ENCODE results near the gene CAMSAP1. TPM values are rescaled to one million over a fixed set of nuclear protein-coding genes. Genes with fewer than 3 reads are reported as not detected.

CAMSAP1 gene
- total and polyA plus RNA-seq, 2 donors (not counting 1 experiment from before 2014, with no cell fraction given), result 6.6 to 31.0 TPM

GRCh38 chr9:135946392-135946994 is 39.1 kb upstream of the CAMSAP1 start:
- Histone ChIP-seq H3K79me2 (ENCODE audit: control insufficient read depth, insufficient read depth, low read length) (peaks cover 2% of the 10 kb centered on the region), H3K27me3 (replicated peaks in 1 of 4; ENCODE audit: control extremely low read depth in 1 of 4, control insufficient read depth in 3 of 4, insufficient read depth in 4 of 4, low read length in 3 of 4) (no peaks in the 10 kb centered on the region), H3K4me1 (ENCODE audit: control insufficient read depth in 2 of 2, insufficient read depth in 2 of 2, low read length in 2 of 2) (no peaks in the 10 kb centered on the region), H3K9ac (ENCODE audit: low read length) (no peak overlapping the region), H3K9me3 (ENCODE audit: control extremely low read depth in 1 of 3, control insufficient read depth in 2 of 3, insufficient read depth in 1 of 3, low read length in 2 of 3) (no peaks in the 10 kb centered on the region), H2AFZ (ENCODE audit: insufficient read depth, low read depth, low read length, poor library complexity, severe bottlenecking) (no peak overlapping the region), H3K36me3 (replicated peaks in 1 of 2; ENCODE audit: control extremely low read depth in 1 of 2, control insufficient read depth in 1 of 2, extremely low read depth in 1 of 2, insufficient read depth in 2 of 2, low read length in 1 of 2) (peaks cover 1 to 55% of the 10 kb centered on the region in 2 experiments), H4K20me1 (ENCODE audit: control insufficient read depth, insufficient read depth, low read length, poor library complexity, severe bottlenecking) (no peaks in the 10 kb centered on the region), H3K4me2 (replicated peaks; ENCODE audit: low read depth, low read length, poor library complexity, severe bottlenecking) (no peak overlapping the region), H3K4me3 (ENCODE audit: control extremely low read depth in 1 of 5, extremely low read depth in 1 of 5, insufficient read depth in 1 of 5, low read depth in 2 of 5, low read length in 4 of 5) (no peak overlapping the region), H3K27ac (ENCODE audit: low read length in 2 of 2) (no peak overlapping the region)
- Mint-ChIP-seq H3K4me3 (no peak overlapping the region), H3K27ac (no peak overlapping the region), H3K27me3 (no peaks in the 10 kb centered on the region), H3K4me1 (no peaks in the 10 kb centered on the region), H3K9me3 (ENCODE audit: insufficient read depth) (no peaks in the 10 kb centered on the region)
- intact Hi-C loops (cut with micrococcal nuclease), result no loop called here
- no peak for DNase-seq
- ATAC-seq (ENCODE audit: low read depth), result no peak
- TF ChIP-seq EZH2 (IDR thresholded peaks at IDR 0.05; ENCODE audit: borderline replicate concordance, insufficient read depth, low read depth, low read length, poor library complexity, severe bottlenecking), result no peak
- no peak for TF ChIP-seq CTCF (IDR thresholded peaks at IDR 0.05)
- ChIA-PET POLR2A (no interaction called here), CTCF (no interaction called here)
- 99% methylated on average over 14 of the region's 14 CpGs for WGBS (ENCODE audit: insufficient coverage)

- no peak overlapping the region for H3K4me3 Mint-ChIP-seq
- CTCF ChIA-PET, result no interaction called here
- TF ChIP-seq CTCF (IDR thresholded peaks at IDR 0.05) (no peak), EZH2 (IDR thresholded peaks at IDR 0.05; ENCODE audit: borderline replicate concordance, insufficient read depth, low read depth, low read length, poor library complexity, severe bottlenecking) (no peak)
- no peak for DNase-seq
- H3K4me1 ChIP-seq (ENCODE audit: control insufficient read depth in 2 of 2, insufficient read depth in 2 of 2, low read length in 2 of 2), result no peaks in the 10 kb centered on the region
- H3K79me2 ChIP-seq (ENCODE audit: control insufficient read depth, insufficient read depth, low read length), result peaks cover 2% of the 10 kb centered on the region
- H3K27me3 ChIP-seq (replicated peaks in 1 of 4; ENCODE audit: control extremely low read depth in 1 of 4, control insufficient read depth in 3 of 4, insufficient read depth in 4 of 4, low read length in 3 of 4), result no peaks in the 10 kb centered on the region
- no peak overlapping the region for H3K4me3 ChIP-seq (ENCODE audit: control extremely low read depth in 1 of 5, extremely low read depth in 1 of 5, insufficient read depth in 1 of 5, low read depth in 2 of 5, low read length in 4 of 5)
- H3K27ac ChIP-seq (ENCODE audit: low read length in 2 of 2), result no peak overlapping the region
- no peaks in the 10 kb centered on the region for H3K9me3 ChIP-seq (ENCODE audit: control extremely low read depth in 1 of 3, control insufficient read depth in 2 of 3, insufficient read depth in 1 of 3, low read length in 2 of 3)
- no peak overlapping the region for H3K4me2 ChIP-seq (replicated peaks; ENCODE audit: low read depth, low read length, poor library complexity, severe bottlenecking)
- WGBS (ENCODE audit: insufficient coverage), result 99% methylated on average over 13 of the region's 18 CpGs
- intact Hi-C loops (cut with micrococcal nuclease), result no loop called here
- no peaks in the 10 kb centered on the region for H3K9me3 Mint-ChIP-seq (ENCODE audit: insufficient read depth)
- POLR2A ChIA-PET, result no interaction called here
- no peak for ATAC-seq (ENCODE audit: low read depth)
- H3K27ac Mint-ChIP-seq, result no peak overlapping the region
- no peak overlapping the region for H3K9ac ChIP-seq (ENCODE audit: low read length)
- peaks cover 1 to 55% of the 10 kb centered on the region in 2 experiments for H3K36me3 ChIP-seq (replicated peaks in 1 of 2; ENCODE audit: control extremely low read depth in 1 of 2, control insufficient read depth in 1 of 2, extremely low read depth in 1 of 2, insufficient read depth in 2 of 2, low read length in 1 of 2)
- H4K20me1 ChIP-seq (ENCODE audit: control insufficient read depth, insufficient read depth, low read length, poor library complexity, severe bottlenecking), result no peaks in the 10 kb centered on the region
- no peaks in the 10 kb centered on the region for H3K4me1 Mint-ChIP-seq
- no peak overlapping the region for H2AFZ ChIP-seq (ENCODE audit: insufficient read depth, low read depth, low read length, poor library complexity, severe bottlenecking)
- H3K27me3 Mint-ChIP-seq, result no peaks in the 10 kb centered on the region
Observed at GRCh38 chr9:135945969-135946368, 38.6 kb upstream of the CAMSAP1 start.
